Adrenal gland (tissue), 5 donors: Measurements from ENCODE around the gene LCN15.

Experiments
- CTCF ChIP-seq, 6 experiments: fragments of 450-650 bp in 4 of 6; fragments of 200-600 bp in 2 of 6; sonication (generic) in 1 of 6; IDR thresholded peaks; 1 replicate in 5 of 6; 2 replicates in 1 of 6; pipeline versions ENCODE4 v1.5.1 to v1.8.0; 2016 to 2021; ENCODE audit warnings: antibody characterized with exemption in 6 of 6, mild to moderate bottlenecking in 2 of 6, moderate library complexity in 1 of 6
- POLR2A ChIP-seq, 2 donors: fragments of 450-650 bp; IDR thresholded peaks; one replicate each; pipeline ENCODE4 v1.6.1; 2017; ENCODE audit warnings: antibody characterized with exemption in 2 of 2, mild to moderate bottlenecking in 2 of 2, moderate library complexity in 1 of 2
- donor health status: DM: no; HTN: no; CAD: no.

DNA sequence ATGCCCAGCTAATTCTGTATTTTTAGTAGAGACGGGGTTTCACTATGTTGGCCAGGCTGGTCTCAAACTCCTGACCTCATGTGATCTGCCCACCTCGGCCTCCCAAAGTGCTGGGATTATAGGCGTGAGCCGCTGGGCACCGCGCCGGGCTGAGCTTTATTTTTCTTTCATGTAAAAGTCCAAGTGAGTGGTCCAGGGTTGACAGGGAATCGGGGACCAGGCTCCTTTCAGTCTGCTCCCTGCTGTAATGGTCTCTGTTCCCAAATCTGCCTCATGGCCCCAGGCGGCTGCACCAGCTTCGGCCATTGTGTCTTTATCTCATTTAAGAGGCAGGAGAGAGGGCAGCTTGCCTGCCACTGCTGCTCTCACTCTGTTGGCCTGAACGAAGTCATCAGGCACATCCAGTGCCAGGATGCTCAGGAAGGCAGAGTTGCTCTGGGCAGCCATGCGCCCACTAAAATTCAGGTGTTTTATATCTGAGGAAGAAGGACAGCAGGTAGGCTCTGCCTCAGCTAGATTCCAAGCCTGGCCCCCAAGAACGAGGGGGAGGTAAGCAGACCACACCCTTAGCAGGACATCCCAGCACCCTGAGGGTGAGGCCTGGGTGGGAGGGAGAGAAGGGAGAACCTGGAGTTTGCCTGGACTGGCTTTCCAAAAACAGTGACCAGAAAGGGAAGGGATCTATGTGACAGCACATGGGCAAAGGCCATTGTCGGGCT, 30.1 kb upstream of the LCN15 start:
- TF ChIP-seq POLR2A (IDR thresholded peaks at IDR 0.05) (no peak), CTCF (IDR thresholded peaks at IDR 0.05) (no peak)
